IPS-20b (cell line): Measurements from ENCODE around the gene SPOPL.

ENCODE experiments used
- H3K27ac ChIP-seq: one replicate; pipeline ENCODE4 v1.5.1; 2013; ENCODE audit warnings: low read length
- H3K27me3 ChIP-seq: 2 replicates; pipeline ENCODE4 v1.6.1; 2013; ENCODE audit warnings: mild to moderate bottlenecking, low read length, inconsistent platforms; ENCODE audit not compliant: insufficient read depth
- H3K36me3 ChIP-seq: 2 replicates; pipeline ENCODE4 v1.6.1; 2013; ENCODE audit warnings: low read depth, mild to moderate bottlenecking, inconsistent platforms, low read length, moderate library complexity; ENCODE audit not compliant: insufficient read depth
- H3K4me1 ChIP-seq: 2 replicates; pipeline ENCODE4 v1.6.1; 2013; ENCODE audit warnings: mild to moderate bottlenecking, control low read depth, inconsistent platforms, low read length, moderate library complexity; ENCODE audit not compliant: insufficient read depth
- H3K4me3 ChIP-seq: 2 replicates; pipeline ENCODE4 v1.5.1; 2013; ENCODE audit warnings: mild to moderate bottlenecking, low read length, inconsistent platforms
- H3K9ac ChIP-seq: 2 replicates; pipeline ENCODE4 v1.6.1; 2013; ENCODE audit warnings: low read depth, mild to moderate bottlenecking, inconsistent platforms, low read length, moderate library complexity
- H3K9me3 ChIP-seq: 2 replicates; pipeline ENCODE4 v1.6.1; 2013; ENCODE audit warnings: mild to moderate bottlenecking, low read depth, low read length, inconsistent platforms; ENCODE audit not compliant: insufficient read depth

The SPOPL gene

DNA sequence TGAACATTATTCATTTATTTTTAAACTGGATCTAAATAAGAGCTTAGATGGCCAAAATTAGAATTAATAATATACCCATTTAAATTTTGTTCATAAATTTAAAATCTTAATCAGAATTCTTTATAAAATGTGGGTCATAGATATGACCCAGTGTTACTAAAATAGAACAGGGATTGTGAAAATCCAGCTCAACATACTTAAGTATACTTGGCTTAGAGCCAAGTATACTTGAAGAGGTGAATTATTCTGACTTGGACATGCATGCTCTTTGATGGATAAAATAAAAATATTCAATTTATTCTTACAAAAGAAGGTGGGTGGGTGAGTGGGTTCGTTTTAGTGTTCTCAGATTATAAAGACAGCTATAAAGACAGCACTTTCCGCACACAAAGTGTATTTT, 70.7 kb downstream of the SPOPL start:
- Histone ChIP-seq H3K36me3 (peaks cover 36% of the 10 kb centered on the region), H3K27me3 (no peaks in the 10 kb centered on the region), H3K9ac (no peak overlapping the region), H3K27ac (no peak overlapping the region), H3K4me1 (no peaks in the 10 kb centered on the region), H3K4me3 (no peak overlapping the region), H3K9me3 (no peaks in the 10 kb centered on the region)

DNA sequence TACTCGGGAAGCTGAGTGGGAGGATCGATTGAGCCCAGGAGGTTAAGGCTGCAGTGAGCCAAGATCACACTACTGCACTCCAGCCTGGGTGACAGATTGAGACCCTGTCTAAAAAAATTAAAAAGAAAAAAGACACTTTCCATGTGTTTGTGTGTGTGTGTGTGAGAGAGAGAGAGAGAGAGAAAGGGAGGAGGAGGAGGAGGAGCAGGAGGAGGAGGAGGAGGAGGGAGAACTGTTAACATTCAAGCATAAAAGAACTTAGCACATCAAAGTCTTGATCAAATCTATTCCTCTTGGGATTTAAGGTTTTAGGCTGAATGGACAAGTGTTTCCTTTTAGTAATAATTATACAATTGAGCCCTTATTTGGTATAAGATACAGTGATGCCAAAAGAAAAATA, 75.5 kb downstream of the SPOPL start:
- no peak overlapping the region for H3K27ac ChIP-seq
- no peaks in the 10 kb centered on the region for H3K27me3 ChIP-seq
- no peak overlapping the region for H3K4me3 ChIP-seq
- H3K9me3 ChIP-seq: no peaks in the 10 kb centered on the region
- no peak overlapping the region for H3K9ac ChIP-seq
- no peaks in the 10 kb centered on the region for H3K4me1 ChIP-seq
- H3K36me3 ChIP-seq: peaks cover 10% of the 10 kb centered on the region; the same call in 1 of the 2 replicates

DNA sequence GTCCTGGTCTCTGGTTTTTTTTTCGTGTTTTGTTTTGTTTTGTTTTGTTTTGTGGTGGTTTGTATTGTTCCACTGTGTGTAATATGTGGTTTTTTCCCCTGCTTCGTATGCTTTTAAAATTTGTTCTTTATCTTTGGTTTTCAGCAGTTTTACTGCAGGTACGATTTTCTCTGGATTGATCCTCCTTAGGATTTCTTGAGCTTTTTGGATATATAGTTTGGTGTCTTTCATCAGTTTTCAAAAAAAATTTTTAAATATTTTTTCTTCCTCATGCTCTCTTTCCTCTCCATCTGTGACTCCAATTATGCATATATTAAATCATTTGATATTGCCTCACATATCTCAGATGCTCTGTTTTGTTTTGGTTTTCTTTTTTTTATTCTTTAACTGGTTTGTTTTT, 78.0 kb downstream of the SPOPL start:
- no peak overlapping the region for H3K4me3 ChIP-seq
- peaks cover 6% of the 10 kb centered on the region; the same call in 1 of the 2 replicates for H3K36me3 ChIP-seq
- no peaks in the 10 kb centered on the region for H3K9me3 ChIP-seq
- H3K9ac ChIP-seq: no peak overlapping the region
- no peaks in the 10 kb centered on the region for H3K27me3 ChIP-seq
- no peaks in the 10 kb centered on the region for H3K4me1 ChIP-seq
- no peak overlapping the region for H3K27ac ChIP-seq

DNA sequence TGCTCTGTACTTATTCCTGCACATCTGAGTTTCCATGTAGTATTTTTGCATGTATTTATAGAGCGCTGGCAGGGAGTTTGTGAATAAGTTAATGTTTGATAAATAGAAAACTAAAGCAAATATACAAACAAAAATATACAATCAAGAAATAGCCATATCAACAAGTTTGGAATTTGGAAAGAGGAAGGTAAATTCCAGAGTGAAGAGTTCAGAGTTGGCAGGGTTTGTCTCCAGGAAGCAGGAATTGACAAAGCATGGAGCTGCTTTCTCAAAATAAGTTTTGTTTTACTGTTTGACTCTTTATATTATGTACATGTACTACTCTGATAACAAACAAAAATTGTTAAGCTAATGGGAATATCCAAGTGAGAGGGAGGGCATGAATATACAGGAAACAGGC, 80.3 kb downstream of the SPOPL start:
- H3K9ac ChIP-seq: no peak overlapping the region
- no peaks in the 10 kb centered on the region for H3K27me3 ChIP-seq
- H3K4me1 ChIP-seq: no peaks in the 10 kb centered on the region
- H3K27ac ChIP-seq: no peak overlapping the region
- H3K36me3 ChIP-seq: peaks cover 3% of the 10 kb centered on the region; the same call in 1 of the 2 replicates
- no peak overlapping the region for H3K4me3 ChIP-seq
- no peaks in the 10 kb centered on the region for H3K9me3 ChIP-seq

DNA sequence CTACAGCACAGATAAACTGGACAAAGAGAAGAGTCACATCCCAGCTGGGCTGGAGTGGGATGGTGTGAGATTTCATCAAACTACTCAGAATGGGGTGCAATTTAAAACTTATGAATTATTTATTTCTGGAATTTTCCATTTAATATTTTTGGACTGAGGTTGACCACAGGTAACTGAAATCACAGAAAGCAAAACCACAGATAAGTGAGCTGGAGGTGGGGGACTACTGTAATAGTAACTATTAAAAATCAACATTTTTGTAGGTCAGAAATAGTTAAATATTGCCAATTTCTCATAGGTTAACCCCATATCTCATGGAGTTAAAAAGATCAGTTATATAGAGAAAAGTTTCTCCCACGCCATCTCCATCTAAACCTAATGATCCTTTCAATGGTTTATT, 88.1 kb downstream of the SPOPL start:
- Histone ChIP-seq H3K4me1 (no peaks in the 10 kb centered on the region), H3K36me3 (no peaks in the 10 kb centered on the region), H3K9me3 (no peaks in the 10 kb centered on the region), H3K4me3 (no peak overlapping the region), H3K9ac (no peak overlapping the region), H3K27ac (no peak overlapping the region), H3K27me3 (no peaks in the 10 kb centered on the region)

DNA sequence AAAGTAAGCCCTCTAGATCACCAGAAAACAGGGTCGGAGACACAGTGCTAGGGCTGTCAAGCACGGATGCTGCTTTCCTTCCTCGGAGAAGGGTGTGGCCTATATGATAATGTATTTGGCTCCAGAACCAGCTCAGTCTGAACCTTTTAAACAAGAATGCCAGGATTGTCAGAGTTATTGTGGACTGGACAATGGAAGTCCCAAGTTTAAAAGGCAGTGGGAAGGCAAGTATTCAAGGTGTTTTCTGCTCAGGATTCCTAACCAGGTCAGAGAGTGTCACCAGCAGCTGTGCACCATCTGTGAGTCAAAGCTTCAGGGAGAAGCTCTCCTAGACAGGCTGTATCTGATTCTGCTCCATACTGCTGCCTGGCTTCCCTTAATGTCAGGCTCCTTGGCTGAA, 94.8 kb downstream of the SPOPL start:
- Histone ChIP-seq H3K27me3 (no peaks in the 10 kb centered on the region), H3K9ac (no peak overlapping the region), H3K4me1 (no peaks in the 10 kb centered on the region), H3K9me3 (no peaks in the 10 kb centered on the region), H3K36me3 (no peaks in the 10 kb centered on the region), H3K4me3 (no peak overlapping the region), H3K27ac (no peak overlapping the region)

DNA sequence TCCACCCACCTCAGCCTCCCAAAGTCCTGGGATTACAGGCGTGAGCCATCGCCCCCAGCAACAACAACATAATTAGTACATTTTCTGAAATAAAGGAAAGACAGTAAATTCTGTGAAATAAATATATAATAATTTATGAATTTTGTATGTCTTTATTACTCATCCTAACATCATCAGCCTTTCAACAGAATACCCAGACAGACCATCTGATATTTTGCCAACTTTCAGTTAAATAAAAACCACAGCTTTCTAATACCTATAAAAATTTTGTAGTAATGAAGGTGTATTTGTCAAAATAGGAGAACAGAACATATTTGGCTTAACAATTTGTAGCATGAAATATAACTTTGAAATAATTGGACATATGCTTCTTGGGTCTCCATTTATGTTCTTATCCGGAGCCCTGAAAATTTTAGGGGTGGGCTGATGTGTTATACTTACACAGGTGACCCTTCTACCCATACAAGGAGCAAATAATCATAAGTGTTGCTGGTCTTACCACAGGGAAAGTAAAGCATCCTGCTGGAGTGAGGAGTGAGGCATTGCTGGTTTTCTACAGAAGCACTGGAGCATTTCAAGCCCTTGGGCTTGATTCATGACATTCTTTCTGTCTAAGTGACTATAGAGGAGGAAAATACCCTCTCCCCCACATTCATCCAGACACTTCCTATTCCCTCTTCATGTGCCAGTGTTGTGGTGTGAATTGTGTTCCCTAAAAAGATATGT, 99.3 kb downstream of the SPOPL start:
- no peak overlapping the region for H3K27ac ChIP-seq
- H3K4me1 ChIP-seq: no peaks in the 10 kb centered on the region
- no peak overlapping the region for H3K4me3 ChIP-seq
- H3K9me3 ChIP-seq: no peaks in the 10 kb centered on the region
- no peaks in the 10 kb centered on the region for H3K36me3 ChIP-seq
- no peak overlapping the region for H3K9ac ChIP-seq
- no peaks in the 10 kb centered on the region for H3K27me3 ChIP-seq

DNA sequence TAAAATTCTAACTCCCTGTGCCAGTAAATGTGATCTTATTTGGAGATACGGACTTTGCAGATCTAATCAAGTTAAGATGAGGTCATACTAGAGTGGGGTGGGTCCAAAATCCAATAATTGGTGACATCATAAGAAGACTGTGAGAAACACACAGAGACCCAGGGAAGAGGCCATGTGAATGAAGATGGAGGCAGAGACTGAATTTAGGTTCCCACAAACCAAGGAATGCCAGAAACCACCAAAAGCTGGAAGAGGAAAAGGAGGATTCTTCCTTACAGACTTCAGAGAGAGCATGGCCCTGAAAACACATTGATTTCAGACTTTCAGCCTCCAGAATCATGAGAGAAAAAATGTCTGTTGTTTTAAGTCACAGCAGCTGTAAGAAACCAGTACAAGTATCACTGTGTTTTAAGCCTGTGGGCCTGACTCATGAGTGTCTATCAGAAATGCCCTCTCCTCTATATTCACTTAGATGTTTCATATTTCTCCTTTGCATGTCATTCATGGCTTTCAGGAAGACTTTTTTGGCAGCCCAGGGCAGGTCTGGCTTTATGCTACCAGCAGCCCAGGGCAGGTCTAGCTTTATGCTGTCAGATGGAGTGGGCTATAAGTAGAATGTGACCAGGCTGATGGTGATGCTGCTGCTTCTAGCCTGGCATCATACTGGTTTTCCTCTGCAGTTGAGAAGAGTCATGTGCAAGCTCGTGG, 100.0 kb downstream of the SPOPL start:
- Histone ChIP-seq H3K36me3 (no peaks in the 10 kb centered on the region), H3K27ac (no peak overlapping the region), H3K9me3 (no peaks in the 10 kb centered on the region), H3K27me3 (no peaks in the 10 kb centered on the region), H3K4me3 (no peak overlapping the region), H3K4me1 (no peaks in the 10 kb centered on the region), H3K9ac (no peak overlapping the region)

DNA sequence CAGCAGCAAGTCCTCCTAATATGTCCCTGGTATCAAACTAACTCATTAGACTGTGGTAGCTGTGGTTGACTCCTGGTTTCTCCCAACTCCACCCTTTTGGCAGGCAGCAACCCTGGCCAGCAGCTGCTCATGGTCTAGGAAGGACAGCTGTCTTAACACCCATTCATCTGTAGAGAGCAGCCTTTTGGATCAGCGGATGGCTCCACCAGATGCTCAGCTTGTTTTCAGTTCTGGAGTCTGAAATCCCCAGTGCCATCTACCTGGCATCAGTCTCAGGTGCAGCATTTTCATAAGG, 100.5 kb downstream of the SPOPL start:
- H3K27ac ChIP-seq: no peak overlapping the region
- no peaks in the 10 kb centered on the region for H3K4me1 ChIP-seq
- no peaks in the 10 kb centered on the region for H3K27me3 ChIP-seq
- H3K36me3 ChIP-seq: no peaks in the 10 kb centered on the region
- H3K9me3 ChIP-seq: no peaks in the 10 kb centered on the region
- H3K4me3 ChIP-seq: no peak overlapping the region
- H3K9ac ChIP-seq: no peak overlapping the region

DNA sequence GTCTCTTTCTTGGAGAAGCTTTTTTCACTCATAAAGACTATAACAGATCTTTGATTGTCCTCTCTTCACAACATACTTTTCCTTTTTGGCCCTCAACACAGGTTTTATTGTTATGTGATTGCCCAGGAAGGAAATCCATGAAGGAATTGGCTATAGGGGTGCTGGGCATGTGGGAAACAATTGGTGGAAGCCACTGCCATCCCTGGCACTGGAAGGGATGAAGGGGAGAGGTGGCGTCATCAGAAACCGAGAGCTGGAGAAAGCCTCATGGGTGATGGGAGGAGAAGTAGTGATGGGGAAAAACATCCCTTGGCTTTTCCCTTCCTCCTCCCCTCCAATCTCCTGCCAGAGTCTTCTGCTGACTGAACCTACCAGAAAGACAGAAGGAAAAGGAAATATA, 106.2 kb downstream of the SPOPL start:
- no peaks in the 10 kb centered on the region for H3K36me3 ChIP-seq
- H3K4me3 ChIP-seq: no peak overlapping the region
- H3K9ac ChIP-seq: no peak overlapping the region
- H3K27ac ChIP-seq: no peak overlapping the region
- H3K9me3 ChIP-seq: no peaks in the 10 kb centered on the region
- no peaks in the 10 kb centered on the region for H3K27me3 ChIP-seq
- H3K4me1 ChIP-seq: no peaks in the 10 kb centered on the region

DNA sequence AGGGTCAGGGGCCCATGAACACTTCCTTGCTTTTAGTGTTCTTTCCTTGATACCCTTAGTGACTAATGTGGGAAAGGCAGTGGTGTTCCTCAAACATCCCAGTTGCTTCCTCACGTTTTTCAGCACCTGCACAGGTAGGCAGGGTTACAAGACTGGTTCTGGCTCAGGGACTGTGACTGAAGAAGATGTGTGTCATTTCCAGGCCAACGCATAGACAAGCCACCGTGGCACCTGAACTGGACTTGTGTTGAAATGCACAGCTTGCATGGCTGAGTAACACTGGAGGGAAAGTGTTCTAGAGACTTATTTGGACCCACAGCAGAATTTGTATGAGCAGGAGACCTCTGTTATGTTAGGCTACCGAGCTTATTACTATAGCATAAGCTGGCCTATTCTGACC, 107.9 kb downstream of the SPOPL start:
- Histone ChIP-seq H3K27me3 (no peaks in the 10 kb centered on the region), H3K4me1 (no peaks in the 10 kb centered on the region), H3K36me3 (no peaks in the 10 kb centered on the region), H3K27ac (no peak overlapping the region), H3K9ac (no peak overlapping the region), H3K9me3 (no peaks in the 10 kb centered on the region), H3K4me3 (no peak overlapping the region)

DNA sequence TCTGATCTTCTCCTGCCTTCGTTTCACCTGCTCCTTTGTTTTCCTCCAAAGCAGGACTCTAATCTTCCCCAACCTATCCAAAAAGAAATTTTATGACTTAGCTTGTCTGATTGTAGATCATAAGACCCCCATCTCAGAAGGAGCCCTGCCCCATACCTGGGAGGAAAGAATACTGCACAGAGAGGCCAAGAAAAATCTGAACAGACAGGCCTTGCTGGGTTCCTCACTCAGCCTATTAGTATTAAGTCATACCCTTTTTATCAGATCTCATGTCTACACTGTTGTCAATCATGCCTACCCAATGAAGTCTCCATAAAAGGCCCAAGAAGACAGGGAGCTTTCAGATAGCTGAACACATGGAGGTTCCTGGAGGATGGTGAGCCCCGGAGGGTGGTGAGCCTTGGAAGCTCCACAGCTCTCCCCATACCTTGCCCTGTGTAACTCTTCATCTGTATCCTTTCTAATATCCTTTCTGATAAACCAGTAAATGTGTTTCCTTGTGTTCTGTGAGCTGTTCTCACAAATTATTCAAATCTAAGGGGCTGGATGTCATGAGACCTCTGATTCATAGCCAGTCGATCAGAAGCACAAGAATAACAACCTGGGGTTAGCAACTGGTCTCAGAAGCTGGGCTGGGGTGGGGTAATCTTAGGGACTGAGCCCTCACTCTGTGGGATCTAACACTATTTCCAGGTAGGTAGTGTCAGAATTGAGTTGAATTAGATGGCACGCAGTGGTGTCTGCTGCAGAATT, 108.8 kb downstream of the SPOPL start:
- no peaks in the 10 kb centered on the region for H3K27me3 ChIP-seq
- no peak overlapping the region for H3K27ac ChIP-seq
- H3K36me3 ChIP-seq: no peaks in the 10 kb centered on the region
- H3K9me3 ChIP-seq: no peaks in the 10 kb centered on the region
- H3K4me1 ChIP-seq: no peaks in the 10 kb centered on the region
- no peak overlapping the region for H3K9ac ChIP-seq
- no peak overlapping the region for H3K4me3 ChIP-seq
